GM20000 (cell line): ENCODE data around the gene FAM193A.

ENCODE experiments used
- DNase-seq: peaks from one replicate; pipeline ENCODE4 v3.0.0; 2012; ENCODE audit warnings: low spot score
- TF ChIP-seq, protein P1 (sequence below): IDR thresholded peaks from 2 replicates; pipeline ENCODE4 v1.5.1; 2012; ENCODE audit warnings: mild to moderate bottlenecking, control low read depth; ENCODE audit errors: extremely low read depth, missing control alignments

Gene FAM193A, protein sequence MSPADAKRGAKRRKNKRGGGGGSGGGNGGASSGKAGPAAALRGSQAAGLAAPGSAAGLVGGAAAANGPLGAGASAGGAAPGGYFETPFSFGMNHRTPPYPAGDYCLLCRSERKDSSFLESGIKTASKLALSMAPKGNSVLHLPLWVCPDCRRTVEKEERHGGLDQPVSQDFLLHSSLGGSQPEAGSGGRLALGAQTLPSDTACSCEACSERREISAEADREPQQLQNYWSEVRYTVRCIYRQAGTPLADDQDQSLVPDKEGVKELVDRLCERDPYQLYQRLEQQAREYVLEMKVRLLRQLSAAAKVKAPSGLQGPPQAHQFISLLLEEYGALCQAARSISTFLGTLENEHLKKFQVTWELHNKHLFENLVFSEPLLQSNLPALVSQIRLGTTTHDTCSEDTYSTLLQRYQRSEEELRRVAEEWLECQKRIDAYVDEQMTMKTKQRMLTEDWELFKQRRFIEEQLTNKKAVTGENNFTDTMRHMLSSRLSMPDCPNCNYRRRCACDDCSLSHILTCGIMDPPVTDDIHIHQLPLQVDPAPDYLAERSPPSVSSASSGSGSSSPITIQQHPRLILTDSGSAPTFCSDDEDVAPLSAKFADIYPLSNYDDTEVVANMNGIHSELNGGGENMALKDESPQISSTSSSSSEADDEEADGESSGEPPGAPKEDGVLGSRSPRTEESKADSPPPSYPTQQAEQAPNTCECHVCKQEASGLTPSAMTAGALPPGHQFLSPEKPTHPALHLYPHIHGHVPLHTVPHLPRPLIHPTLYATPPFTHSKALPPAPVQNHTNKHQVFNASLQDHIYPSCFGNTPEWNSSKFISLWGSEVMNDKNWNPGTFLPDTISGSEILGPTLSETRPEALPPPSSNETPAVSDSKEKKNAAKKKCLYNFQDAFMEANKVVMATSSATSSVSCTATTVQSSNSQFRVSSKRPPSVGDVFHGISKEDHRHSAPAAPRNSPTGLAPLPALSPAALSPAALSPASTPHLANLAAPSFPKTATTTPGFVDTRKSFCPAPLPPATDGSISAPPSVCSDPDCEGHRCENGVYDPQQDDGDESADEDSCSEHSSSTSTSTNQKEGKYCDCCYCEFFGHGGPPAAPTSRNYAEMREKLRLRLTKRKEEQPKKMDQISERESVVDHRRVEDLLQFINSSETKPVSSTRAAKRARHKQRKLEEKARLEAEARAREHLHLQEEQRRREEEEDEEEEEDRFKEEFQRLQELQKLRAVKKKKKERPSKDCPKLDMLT (N-terminal part only)

DNA sequence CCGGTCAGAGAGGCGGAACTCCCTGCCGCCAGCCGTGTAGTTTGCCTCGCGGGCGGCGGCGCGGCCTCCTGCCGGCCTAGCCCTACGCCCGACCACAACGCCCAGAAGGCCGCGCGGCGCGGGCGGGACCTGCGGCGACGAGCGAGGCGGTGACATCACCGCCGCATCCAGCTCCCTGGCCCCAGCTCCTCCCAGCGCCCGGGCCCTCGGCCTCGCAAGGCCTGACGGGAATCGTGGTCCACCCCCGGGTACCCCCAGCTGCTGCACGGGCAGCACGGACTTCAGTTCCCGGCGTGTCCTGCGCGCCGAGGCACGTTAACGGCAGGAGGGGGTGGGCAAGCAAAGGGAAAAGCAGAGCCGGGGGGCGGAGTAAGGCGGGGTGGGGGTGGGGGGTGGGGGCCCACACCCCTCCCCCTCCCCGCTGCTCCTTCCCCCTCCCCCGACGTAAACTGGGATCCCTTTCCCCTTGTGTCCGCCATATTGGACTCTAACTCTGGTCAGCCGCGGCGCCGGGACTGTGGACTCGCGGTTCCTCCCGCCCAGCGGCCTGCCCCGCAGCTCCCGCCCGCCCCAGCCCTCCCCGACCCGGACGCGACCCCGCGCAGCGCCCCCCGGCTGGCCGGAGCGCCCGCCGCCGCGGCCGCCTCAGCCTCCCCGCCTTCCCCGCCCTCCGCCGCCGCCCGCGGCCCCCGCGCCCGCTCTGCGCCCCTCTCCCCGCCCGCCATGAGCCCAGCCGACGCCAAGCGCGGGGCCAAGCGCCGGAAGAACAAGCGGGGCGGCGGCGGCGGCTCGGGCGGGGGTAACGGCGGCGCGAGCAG is at the start of gene FAM193A:
TSS of gene FAM193A (plus strand) at position 455 of the 818 bp plus-strand sequence. CDS start at position 724, 269 bp downstream.
- peak; percentile 97 for DNase-seq
- TF ChIP-seq, protein P1, sequence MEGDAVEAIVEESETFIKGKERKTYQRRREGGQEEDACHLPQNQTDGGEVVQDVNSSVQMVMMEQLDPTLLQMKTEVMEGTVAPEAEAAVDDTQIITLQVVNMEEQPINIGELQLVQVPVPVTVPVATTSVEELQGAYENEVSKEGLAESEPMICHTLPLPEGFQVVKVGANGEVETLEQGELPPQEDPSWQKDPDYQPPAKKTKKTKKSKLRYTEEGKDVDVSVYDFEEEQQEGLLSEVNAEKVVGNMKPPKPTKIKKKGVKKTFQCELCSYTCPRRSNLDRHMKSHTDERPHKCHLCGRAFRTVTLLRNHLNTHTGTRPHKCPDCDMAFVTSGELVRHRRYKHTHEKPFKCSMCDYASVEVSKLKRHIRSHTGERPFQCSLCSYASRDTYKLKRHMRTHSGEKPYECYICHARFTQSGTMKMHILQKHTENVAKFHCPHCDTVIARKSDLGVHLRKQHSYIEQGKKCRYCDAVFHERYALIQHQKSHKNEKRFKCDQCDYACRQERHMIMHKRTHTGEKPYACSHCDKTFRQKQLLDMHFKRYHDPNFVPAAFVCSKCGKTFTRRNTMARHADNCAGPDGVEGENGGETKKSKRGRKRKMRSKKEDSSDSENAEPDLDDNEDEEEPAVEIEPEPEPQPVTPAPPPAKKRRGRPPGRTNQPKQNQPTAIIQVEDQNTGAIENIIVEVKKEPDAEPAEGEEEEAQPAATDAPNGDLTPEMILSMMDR = no peak

DNA sequence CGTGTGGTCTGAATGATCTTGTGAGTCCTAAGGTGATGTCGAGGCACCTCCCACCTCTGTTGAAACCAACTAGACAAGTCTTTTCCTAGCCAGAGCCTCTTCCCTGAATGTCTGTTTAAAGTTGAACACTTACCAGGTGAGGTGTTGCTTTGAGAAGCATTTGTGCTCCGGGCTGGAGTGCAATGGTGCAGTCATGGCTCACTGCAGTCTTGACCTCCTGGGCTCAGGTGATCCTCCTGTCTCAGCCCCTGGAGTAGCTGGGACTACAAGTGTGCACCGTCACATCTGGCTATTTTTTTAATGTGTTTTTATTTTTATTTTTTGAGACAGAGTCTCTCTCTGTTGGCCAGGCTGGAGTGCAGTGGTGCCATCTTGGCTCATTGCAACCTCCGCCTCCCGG is 49.5 kb upstream of the FAM193A start:
- DNase-seq = no peak
- TF ChIP-seq, protein P1 = no peak

DNA sequence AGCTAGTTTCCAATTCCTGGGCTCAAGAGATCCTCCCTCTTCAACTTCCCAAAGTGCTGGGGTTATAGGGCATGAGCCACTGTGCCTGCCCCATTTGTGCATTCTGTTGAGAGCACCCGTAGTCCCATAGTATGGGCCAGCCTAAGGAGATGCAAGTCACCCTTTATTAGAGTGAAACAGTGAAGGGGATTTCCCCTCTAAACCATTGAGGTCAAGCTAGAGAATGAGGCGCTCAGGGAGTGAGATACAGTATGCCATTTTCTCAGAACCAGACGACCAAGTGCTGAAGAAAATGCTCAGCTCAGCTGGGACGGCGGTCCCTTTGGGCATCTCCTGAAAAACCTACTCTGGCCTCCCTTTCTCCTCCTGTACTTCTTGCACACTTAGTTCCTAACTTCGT is 48.8 kb upstream of the FAM193A start:
- DNase-seq = peak; percentile 71
- TF ChIP-seq, protein P1 = no peak

DNA sequence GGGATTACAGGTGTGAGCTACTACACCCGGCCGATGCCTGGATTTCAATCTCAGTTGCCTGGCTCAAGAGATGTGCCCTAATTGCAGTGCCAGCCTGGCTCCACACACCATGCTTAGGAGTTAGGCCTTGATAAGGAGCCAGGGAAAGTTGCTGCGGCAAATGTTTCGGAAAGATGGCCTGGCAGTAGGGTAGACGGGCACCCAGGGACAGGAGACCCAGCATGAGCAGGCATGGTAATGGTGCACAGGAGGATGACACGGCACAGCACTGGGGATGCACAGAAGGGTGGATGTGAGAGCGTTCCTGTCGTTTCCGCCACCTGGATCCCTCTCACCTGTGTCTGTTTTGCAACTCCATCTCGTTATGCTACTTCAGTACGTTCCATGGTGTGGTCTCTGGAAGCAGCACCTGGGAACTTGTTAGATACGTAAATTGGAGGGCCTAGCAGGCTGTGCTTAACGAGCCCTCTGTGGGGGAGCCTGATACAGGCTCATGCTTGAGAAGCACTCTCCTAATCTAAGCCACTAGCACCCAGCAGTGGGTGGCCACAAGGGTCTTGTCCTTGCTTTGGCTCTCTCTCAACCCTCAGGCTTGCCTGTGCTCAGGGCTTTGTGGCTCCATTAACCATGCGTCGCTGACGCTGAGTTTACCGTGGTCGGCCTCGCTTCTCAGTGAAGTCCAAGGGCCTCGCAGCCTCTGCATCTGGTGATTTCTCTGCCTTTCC is 47.2 kb upstream of the FAM193A start:
- TF ChIP-seq, protein P1 = no peak
- no peak for DNase-seq

DNA sequence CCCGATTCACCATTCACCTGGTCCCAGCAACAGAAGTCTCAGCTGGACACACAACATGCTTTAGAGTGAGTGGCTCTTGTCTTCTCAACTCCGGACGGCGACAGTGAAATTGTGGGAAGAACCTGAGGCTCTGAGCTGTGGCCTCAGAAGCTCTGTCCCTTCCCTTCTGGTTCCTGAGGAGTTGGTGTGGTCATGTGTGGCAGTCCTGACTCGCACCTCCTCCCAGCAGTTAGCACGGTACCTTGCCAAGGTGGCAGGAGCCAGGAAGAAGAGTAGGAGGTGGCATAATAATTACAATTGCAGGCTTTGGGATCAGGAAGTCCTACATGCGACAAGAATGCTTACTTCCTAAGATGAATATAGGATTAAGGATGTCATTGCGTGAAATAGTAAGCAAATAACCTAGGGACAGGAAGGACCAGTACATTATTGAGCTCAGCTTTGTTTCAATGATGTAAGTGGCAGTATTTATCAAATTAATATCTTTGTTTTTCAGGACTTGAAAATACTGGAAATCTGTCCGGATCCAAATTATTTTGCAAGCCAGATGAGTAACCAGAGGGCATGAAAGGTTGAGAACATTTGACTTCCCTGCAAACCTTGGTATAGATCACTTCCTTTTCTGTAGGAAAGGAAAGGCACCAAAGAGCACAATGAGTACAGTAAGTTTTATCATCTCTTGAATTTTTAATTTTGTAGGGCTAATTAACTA is 46.5 kb upstream of the FAM193A start:
- DNase-seq = no peak
- TF ChIP-seq, protein P1 = no peak
